ENCODE data around the gene ARHGAP6. TPM values are rescaled to one million over a fixed set of nuclear protein-coding genes. Genes with fewer than 3 reads are reported as not detected.

ARHGAP6 gene
- total and polyA plus RNA-seq, 2 donors (not counting 3 experiments of a cell fraction or from before 2014, with no cell fraction given), result 0.69 to 0.83 TPM

GRCh38 chrX:11171956-11172355 is 493.8 kb downstream of the ARHGAP6 start:
- dilution Hi-C loops (cut with MboI; ENCODE audit: extremely low pct_ligation_motif_present, low sequenced_read_pairs) (no loop called here), intact Hi-C loops (cut with micrococcal nuclease) (no loop called here)
- no peaks in the 10 kb centered on the region for H3K9me1 ChIP-seq (replicated peaks; ENCODE audit: control insufficient read depth, extremely low read depth, insufficient read depth, low read length)
- BruUV-seq (replicated peaks), result no TSS peak
- H3K9ac ChIP-seq (replicated peaks; ENCODE audit: extremely low read depth, insufficient read depth, low read length), result no peak overlapping the region
- no peak for DNase-seq (ENCODE audit: low read depth, low spot score)
- no peak overlapping the region for H3K27ac ChIP-seq (ENCODE audit: insufficient read depth, low read depth, low read length)
- H3K27me3 ChIP-seq (ENCODE audit: control insufficient read depth in 2 of 2, insufficient read depth in 2 of 2, low read length in 2 of 2), result no peaks in the 10 kb centered on the region
- H3K4me2 ChIP-seq (ENCODE audit: insufficient read depth, low read length), result no peak overlapping the region
- no peaks in the 10 kb centered on the region for H4K20me1 ChIP-seq (replicated peaks; ENCODE audit: control insufficient read depth, extremely low read depth, insufficient read depth, low read length)
- TF ChIP-seq CTCF (IDR thresholded peaks at IDR 0.05; ENCODE audit: extremely low read depth in 1 of 2, insufficient read depth in 1 of 2, low read depth in 1 of 2, low read length in 2 of 2) (no peak), FOS (IDR thresholded peaks at IDR 0.05; ENCODE audit: borderline replicate concordance, insufficient read depth, low read length) (no peak), JUN (IDR thresholded peaks at IDR 0.05; ENCODE audit: borderline replicate concordance, insufficient read depth, insufficient read length, low read depth) (no peak)
- H3K9me3 ChIP-seq (replicated peaks; ENCODE audit: control insufficient read depth, insufficient read depth, low read length), result no peaks in the 10 kb centered on the region
- H3K79me2 ChIP-seq (ENCODE audit: control insufficient read depth, insufficient read depth, low read length), result no peaks in the 10 kb centered on the region
- no peak overlapping the region for H3K4me3 ChIP-seq (replicated peaks in 1 of 3; ENCODE audit: insufficient read depth in 1 of 3, low read depth in 1 of 3, low read length in 3 of 3)
- H3K36me3 ChIP-seq (ENCODE audit: control insufficient read depth in 2 of 2, extremely low read depth in 1 of 2, insufficient read depth in 2 of 2, low read length in 2 of 2), result no peaks in the 10 kb centered on the region
- H3K4me1 ChIP-seq (ENCODE audit: control insufficient read depth, extremely low read depth, insufficient read depth, low read length), result no peaks in the 10 kb centered on the region
- CTCF ChIA-PET, result no interaction called here
- no peak for FAIRE-seq
- POLR2A ChIA-PET, result no interaction called here
- no peak overlapping the region for H2AFZ ChIP-seq (ENCODE audit: low read depth, low read length)

GRCh38 chrX:11164433-11164832 is 501.3 kb downstream of the ARHGAP6 start:
- H3K27ac ChIP-seq (ENCODE audit: insufficient read depth, low read depth, low read length), result no peak overlapping the region
- no peaks in the 10 kb centered on the region for H3K4me1 ChIP-seq (ENCODE audit: control insufficient read depth, extremely low read depth, insufficient read depth, low read length)
- no peaks in the 10 kb centered on the region for H3K36me3 ChIP-seq (ENCODE audit: control insufficient read depth in 2 of 2, extremely low read depth in 1 of 2, insufficient read depth in 2 of 2, low read length in 2 of 2)
- H2AFZ ChIP-seq (ENCODE audit: low read depth, low read length), result no peak overlapping the region
- H3K27me3 ChIP-seq (ENCODE audit: control insufficient read depth in 2 of 2, insufficient read depth in 2 of 2, low read length in 2 of 2), result no peaks in the 10 kb centered on the region
- no TSS peak for BruUV-seq (replicated peaks)
- H3K4me3 ChIP-seq (replicated peaks in 1 of 3; ENCODE audit: insufficient read depth in 1 of 3, low read depth in 1 of 3, low read length in 3 of 3), result no peak overlapping the region
- H3K79me2 ChIP-seq (ENCODE audit: control insufficient read depth, insufficient read depth, low read length), result no peaks in the 10 kb centered on the region
- POLR2A ChIA-PET, result no interaction called here
- H3K4me2 ChIP-seq (ENCODE audit: insufficient read depth, low read length), result no peak overlapping the region
- FAIRE-seq (no peak), DNase-seq (ENCODE audit: low read depth, low spot score) (no peak)
- no peaks in the 10 kb centered on the region for H4K20me1 ChIP-seq (replicated peaks; ENCODE audit: control insufficient read depth, extremely low read depth, insufficient read depth, low read length)
- no peak overlapping the region for H3K9ac ChIP-seq (replicated peaks; ENCODE audit: extremely low read depth, insufficient read depth, low read length)
- no peaks in the 10 kb centered on the region for H3K9me1 ChIP-seq (replicated peaks; ENCODE audit: control insufficient read depth, extremely low read depth, insufficient read depth, low read length)
- CTCF ChIA-PET, result no interaction called here
- H3K9me3 ChIP-seq (replicated peaks; ENCODE audit: control insufficient read depth, insufficient read depth, low read length), result no peaks in the 10 kb centered on the region
- intact Hi-C loops (cut with micrococcal nuclease), result no loop called here
- dilution Hi-C loops (cut with MboI; ENCODE audit: extremely low pct_ligation_motif_present, low sequenced_read_pairs), result no loop called here
- TF ChIP-seq CTCF (IDR thresholded peaks at IDR 0.05; ENCODE audit: extremely low read depth in 1 of 2, insufficient read depth in 1 of 2, low read depth in 1 of 2, low read length in 2 of 2) (no peak), FOS (IDR thresholded peaks at IDR 0.05; ENCODE audit: borderline replicate concordance, insufficient read depth, low read length) (no peak), EZH2 (IDR thresholded peaks at IDR 0.05; ENCODE audit: borderline replicate concordance, low read depth, low read length, severe bottlenecking) (no peak), GATA2 (IDR thresholded peaks at IDR 0.05; ENCODE audit: insufficient read depth, insufficient read length, low read depth, low read length) (no peak), JUN (IDR thresholded peaks at IDR 0.05; ENCODE audit: borderline replicate concordance, insufficient read depth, insufficient read length, low read depth) (no peak), POLR2A (IDR thresholded peaks at IDR 0.05; ENCODE audit: low read depth, low read length) (no peak)
